Transverse colon (tissue), 4 donors: ENCODE data around the gene RFPL3.

ENCODE experiments used
- CTCF ChIP-seq, 5 experiments: fragments of 200-600 bp in 3 of 5; fragments of 450-650 bp in 2 of 5; sonication (generic) in 3 of 5; IDR thresholded peaks; 1 replicate in 2 of 5; 2 replicates in 3 of 5; pipeline ENCODE4 v1.5.1; 2016 to 2017; ENCODE audit warnings: antibody characterized with exemption in 5 of 5, inconsistent platforms in 3 of 5, mild to moderate bottlenecking in 2 of 5, moderate library complexity in 1 of 5
- EP300 ChIP-seq: sonication (generic); formaldehyde crosslinking; IDR thresholded peaks from one replicate; pipeline ENCODE4 v1.6.1; 2017; ENCODE audit warnings: antibody characterized with exemption, low read depth
- POLR2A ChIP-seq: fragments of 450-650 bp; IDR thresholded peaks from one replicate; pipeline ENCODE4 v1.6.1; 2016; ENCODE audit warnings: antibody characterized with exemption, mild to moderate bottlenecking, moderate library complexity
- POLR2AphosphoS5 ChIP-seq, 3 donors: sonication (generic); formaldehyde crosslinking; IDR thresholded peaks; one replicate each; pipeline ENCODE4 v1.6.1; 2016; ENCODE audit warnings: antibody characterized with exemption in 3 of 3

- TF ChIP-seq CTCF (IDR thresholded peaks at IDR 0.05) (no peak), EP300 (no peak), POLR2A (no peak), POLR2AphosphoS5 (IDR thresholded peaks at IDR 0.05) (no peak)
Measured at GRCh38 chr22:32317524-32317923, 40.1 kb upstream of the RFPL3 start.
